ENCODE measurements around the gene SSB.

DNA sequence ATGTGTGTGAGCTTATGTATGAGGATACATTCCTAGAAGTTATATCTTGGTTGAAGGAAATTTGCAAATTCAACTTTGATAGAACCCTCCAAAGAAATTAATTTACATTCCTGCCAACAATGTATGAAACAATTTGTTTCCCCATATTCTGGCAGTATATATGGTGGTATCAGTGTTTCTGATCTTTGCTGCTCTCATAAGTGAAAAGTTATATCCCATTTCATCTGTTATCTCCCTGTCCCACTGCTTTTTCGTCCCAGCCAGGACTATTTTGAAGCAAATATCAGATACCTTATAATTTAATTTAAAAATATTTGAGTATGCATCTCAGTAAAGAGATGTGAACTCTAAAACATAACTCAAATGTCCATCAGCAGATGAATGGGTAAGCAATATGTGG, 35.7 kb downstream of the SSB start:
- no peak for TF ChIP-seq POLR2AphosphoS5 (IDR thresholded peaks at IDR 0.05; ENCODE audit: borderline replicate concordance, low read depth, low read length)
- no peak for TF ChIP-seq EZH2 (IDR thresholded peaks at IDR 0.05)
- no peak for TF ChIP-seq FOXP2 (optimal IDR thresholded peaks at IDR 0.05; ENCODE audit: control extremely low read depth, extremely low read length, insufficient read depth)

Data from SK-N-MC (cell line).